ENCODE data around the gene ATP6V0A1.
A peak's percentile ranks its signal among the peaks of the same experiment; 100 is the strongest.
"Not testable (repeated sequence)": the region's sequence is repeated elsewhere in the genome, so short reads cannot be mapped to it uniquely, and the experiment has no call there.

Gene ATP6V0A1

GRCh38 chr17:42458497-42459255 lies at the start of gene ATP6V0A1:
TSS of gene ATP6V0A1 (plus strand) at chr17:42458878. CDS start at chr17:42460895, 2,017 bp downstream.
- peak; percentile 79 to 85 for ATAC-seq

DNA sequence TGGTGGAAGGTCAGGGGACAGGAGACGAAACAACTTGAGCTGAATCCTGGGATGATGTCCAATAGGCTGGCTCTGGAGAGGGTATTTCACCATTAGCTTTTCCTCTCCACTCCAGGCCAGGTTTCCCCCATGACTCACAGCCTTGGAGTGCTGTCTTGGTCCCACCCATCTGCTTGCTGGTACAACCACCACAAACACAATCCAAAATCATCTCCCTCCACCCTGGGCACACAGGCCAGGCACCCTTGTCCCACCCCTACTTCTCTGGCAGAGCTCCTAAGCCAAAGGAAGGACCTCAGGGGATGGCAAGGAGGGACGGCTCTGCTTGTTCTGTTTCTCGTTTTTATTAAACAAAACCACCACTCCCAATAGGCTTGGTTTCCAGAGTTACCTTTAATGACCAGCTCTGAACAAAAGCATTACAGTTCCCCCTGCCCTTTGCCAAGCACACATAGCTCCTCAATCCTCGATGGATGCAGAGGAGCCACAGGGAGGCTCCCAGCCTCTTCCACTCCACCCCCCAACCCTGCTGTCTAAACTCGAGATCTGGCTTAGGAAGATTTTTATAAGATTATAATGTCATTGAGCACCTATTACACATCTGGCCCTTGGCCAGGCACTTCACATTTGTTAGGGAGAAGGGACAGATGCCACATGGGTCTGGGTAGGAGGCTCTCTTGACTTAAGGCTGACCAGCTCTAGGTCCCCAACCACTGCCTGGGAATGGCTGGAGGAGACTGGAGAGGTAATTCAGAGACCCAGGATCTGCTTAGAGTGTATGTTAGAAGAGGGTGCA lies 49.0 kb upstream of the ATP6V0A1 start:
- no peak for ATAC-seq

DNA sequence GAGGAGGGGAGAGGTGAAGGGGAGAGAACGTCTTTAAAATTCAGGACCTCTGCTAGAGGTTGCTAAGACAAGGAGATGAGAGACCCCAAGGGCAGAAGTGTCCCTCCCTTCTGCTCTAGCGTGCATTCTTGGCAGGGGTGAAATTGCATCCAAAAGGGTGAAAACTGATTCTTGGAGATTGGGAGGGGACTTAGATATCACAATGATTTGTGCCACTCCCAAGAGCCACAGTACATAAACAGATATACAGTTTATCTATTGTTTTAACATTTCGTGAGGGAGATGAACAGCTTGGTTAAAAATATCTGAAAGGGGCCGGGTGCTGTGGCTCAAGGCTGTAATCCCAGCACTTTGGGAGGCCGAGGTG lies 48.4 kb upstream of the ATP6V0A1 start:
- ATAC-seq = no peak

GRCh38 chr17:42411361-42411760 lies 47.3 kb upstream of the ATP6V0A1 start:
- no peak for ATAC-seq

DNA sequence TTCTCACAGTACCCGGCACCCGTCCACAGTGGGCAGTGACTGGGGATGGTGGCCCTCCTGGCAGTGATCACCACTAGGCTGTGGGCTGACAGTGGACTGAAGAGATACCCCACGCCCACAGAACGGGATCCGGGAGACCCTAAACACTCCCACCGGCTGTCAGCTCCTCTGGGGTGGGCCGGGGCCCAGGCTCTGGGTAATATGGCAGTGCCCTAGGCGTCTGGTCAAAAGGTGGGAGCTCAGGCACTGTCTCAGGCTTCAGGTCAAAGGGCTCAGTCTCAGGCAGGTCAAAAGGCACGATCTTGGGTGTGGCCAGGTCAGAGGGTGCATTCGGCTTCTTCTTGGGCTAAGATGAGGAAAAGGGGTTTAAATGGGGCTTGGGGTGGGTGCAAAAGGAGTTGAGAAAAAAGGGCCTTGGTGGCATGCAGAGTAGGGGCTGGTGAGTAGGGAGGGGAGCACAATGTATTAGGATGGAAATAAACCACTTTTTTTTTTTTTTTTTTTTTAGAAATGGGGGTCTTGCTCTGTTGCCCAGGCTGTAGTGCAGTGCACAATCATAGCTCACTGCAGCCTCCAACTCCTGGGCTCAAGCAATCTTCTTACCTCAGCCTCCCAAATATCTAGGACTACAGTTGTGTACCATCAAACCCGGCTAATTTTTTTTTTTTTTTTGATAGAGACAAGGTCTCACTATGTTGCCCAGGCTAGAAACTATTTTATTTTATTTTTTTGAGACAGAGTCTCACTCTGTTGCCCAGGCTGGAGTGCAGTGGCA lies 46.6 kb upstream of the ATP6V0A1 start:
- no peak for ATAC-seq

GRCh38 chr17:42413464-42414040 lies 45.1 kb upstream of the ATP6V0A1 start:
- no peak for ATAC-seq

- ATAC-seq = peak; percentile 82 to 88
Measured at GRCh38 chr17:42414704-42415409, 43.8 kb upstream of the ATP6V0A1 start.

DNA sequence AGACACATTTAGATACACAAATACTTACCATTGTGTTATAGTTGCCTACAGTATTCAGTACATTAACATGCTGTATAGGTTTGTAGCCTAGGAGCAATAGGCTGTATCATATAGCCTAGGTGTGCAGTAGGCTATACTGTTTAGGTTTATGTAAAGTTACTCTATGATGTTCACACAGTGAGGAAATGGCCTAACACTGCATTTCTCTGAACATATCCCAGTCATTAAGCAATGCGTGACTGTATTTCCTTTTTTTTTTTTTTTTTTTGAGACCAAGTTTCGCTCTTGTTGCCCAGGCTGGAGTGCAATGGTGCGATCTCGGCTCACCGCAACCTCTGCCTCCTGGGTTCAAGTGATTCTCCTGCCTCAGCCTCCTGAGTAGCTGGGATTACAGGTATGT lies 40.7 kb upstream of the ATP6V0A1 start:
- ATAC-seq = not testable (repeated sequence)

- no peak for ATAC-seq
Measured at GRCh38 chr17:42421136-42421506, 37.6 kb upstream of the ATP6V0A1 start.

DNA sequence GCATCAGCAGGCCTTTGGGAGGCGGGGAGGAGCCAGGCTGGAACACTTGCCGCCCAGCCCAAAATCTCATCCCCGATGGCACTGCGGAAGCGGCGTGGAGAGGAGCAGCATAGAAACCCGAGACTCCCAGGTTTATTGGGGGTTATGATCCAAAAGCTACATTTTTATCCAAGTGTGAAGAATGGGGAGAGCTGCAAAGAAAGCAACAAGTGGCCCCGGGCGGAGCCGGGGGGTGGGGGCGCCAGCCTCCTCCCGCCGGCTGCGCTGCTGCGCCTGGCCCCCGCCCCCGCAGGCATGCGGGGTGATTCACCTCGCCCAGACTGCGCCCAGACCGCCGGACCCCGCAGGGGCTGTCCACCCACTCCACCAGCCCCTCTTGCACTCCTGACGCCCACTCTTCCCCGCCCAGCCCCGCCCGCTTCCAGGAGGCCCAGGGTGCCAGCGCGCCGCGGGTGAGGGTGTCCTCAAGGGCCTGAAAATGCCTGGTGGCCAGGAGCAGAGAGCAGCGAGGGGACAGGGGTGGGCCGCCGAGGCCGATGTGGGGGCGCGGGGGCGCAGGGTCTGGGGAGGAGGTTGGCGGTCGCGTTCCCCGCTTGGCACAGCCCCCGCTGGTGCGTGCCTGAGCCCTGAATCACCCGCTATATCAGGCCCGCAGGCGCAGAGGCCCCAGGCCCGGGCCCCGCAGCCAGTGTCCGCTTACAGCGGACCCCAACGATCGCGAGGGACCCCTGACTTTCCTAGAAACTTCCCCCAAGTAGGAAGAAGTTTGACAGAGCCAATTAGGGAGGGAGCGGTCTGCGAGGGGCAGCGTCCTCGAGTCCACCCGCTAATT lies 37.0 kb upstream of the ATP6V0A1 start:
- peak; percentile 37 to 45 for ATAC-seq

DNA sequence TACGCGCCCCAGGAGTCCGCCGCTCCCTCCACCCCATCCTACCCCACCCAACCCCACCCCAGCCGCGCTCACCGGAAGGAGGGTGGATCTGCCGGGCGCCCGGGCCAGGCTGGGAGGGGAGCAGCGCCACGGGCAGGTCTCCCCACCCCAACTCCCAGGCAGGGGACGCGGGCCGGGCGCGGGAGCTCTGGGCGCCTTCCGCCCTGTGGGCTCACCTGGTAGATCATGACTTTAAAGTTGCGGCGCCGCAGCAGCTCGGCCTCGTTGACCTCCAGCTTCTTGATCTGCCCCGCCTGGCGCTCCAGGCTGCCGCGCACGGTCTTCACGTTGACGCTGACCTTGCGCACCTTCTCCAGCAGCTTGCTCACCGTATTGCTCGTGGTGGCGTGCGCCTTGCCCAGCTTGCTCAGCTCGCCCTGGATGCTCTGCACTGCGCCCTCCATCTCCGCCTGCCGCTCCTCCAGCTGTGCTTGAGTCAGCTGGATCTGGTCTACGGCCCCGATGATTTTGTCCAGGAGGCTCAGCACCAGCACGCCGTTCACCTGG lies 36.2 kb upstream of the ATP6V0A1 start:
- peak; percentile 57 to 59 for ATAC-seq

- ATAC-seq = peak in 1 of 2 donors; percentile 11
Measured at GRCh38 chr17:42422958-42423712, 35.5 kb upstream of the ATP6V0A1 start, which contains the start of gene CAVIN1. TSS of gene CAVIN1 (minus strand) at chr17:42423256. CDS start at chr17:42423097, 159 bp downstream.

DNA sequence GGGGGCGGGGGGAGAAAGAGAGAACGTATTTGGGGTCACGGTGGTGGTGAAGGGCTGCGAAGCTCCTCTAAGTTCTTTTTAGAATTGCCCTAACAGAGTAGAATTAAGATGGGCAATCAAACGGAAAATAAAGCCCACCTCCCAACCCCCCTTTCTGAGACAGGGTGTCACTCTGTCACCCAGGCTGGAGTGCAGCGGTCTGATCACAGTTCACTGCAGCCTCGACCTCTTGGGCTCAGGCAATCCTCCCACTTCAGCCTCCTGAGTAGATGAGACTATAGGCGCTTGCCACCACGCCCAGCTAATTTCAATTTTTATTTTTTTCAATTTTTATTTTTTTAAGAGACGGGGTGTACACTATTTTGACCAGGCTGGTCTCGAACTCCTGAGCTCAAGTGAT lies 34.9 kb upstream of the ATP6V0A1 start:
- no peak for ATAC-seq

GRCh38 chr17:42424991-42425610 lies 33.6 kb upstream of the ATP6V0A1 start:
- no peak for ATAC-seq

DNA sequence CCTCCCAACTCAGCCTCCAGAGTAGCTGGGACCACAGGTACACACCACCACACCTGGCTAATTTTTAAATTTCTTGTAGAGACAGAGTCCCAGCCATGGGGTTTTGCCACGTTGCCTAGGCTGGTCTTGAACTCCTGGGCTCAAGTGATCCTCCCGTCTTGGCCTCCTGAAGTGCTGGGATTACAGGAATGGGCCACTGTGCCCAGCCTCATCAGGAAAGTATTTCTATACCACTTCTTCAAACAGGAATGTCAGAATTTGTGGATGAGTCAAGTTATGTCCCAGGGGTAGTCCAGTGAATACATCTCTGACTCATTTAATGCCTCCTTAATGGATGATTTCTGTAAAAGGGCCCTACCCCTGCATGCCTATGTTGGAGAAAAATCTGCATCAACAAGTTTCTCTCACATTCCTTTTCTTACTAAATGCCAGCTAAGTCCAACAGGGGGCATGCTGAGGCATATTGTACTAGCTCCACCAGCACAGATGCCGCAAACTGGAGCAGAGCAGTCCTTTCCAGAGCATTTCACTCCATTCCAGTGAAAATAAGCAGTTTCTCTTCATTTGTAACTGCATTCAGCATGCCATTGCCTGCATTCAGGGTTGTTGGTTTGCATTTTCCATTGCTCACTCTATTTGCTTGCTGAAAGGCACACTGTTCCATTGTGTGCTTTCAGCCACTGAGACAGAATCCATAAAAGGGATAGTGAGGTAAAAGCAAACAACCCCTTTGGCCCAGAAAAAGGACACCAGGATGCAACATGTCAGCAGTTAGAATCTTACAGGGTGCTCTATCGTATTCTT lies 30.3 kb upstream of the ATP6V0A1 start:
- ATAC-seq = peak; percentile 44 to 51

- ATAC-seq = no peak
Measured at GRCh38 chr17:42429726-42430447, 28.8 kb upstream of the ATP6V0A1 start.

GRCh38 chr17:42431758-42432161 lies 26.9 kb upstream of the ATP6V0A1 start:
- no peak for ATAC-seq

GRCh38 chr17:42436391-42436790 lies 22.3 kb upstream of the ATP6V0A1 start:
- no peak for ATAC-seq
